Measurements from ENCODE around the gene KCNG4.

DNA sequence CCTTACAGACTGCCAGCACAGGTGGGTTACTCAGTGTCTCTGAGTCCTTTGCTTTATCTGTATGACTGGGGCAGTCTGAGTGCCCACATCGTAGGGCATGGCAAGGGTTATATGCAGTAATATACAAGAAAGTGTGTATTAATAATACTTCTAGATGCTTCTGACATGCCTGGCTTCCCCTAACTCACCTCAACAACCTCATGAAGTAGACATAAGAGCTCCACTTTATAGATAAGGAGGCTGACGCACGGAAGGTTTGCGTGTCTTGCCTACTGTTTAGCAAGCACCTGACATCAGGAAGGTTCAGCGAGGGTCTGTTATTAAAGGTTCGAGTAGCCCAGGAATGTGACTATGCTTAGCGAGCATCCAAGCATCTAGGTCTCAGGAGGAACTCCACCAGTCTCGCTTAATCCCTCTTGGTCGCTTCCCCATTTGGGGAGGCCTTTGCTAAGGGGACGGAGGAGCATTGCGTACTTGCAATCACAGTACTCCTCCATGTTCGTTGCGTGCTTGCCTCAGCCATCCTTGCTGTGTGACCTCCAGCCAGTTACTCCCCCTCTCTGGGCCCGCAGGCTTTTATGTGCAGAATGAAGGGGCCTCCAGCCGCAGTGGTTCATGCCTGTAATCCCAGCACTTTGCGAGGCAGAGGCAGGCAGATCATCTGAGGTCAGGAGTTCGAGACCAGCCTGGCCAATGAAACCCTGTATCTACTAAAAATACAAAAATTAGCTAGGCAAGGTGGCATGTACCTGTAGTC, 1.6 kb downstream of the KCNG4 start:
- TF ChIP-seq SP1 (IDR thresholded peaks at IDR 0.05; ENCODE audit: low read depth) (no peak), CTCF (IDR thresholded peaks at IDR 0.05 in 2 of 3, conservative IDR thresholded peaks at IDR 0.05 in 1 of 3; ENCODE audit: borderline replicate concordance in 1 of 3, insufficient read depth in 1 of 3, low read depth in 2 of 3, low read length in 2 of 3) (no peak), POLR2AphosphoS5 (IDR thresholded peaks at IDR 0.05; ENCODE audit: low read depth, low read length) (no peak), CEBPB (IDR thresholded peaks at IDR 0.05; ENCODE audit: low read depth) (no peak), JUND (IDR thresholded peaks at IDR 0.05) (no peak)

All from HCT116 (cell line).